ENCODE measurements around the gene FANCE. TPM values are rescaled to one million over a fixed set of nuclear protein-coding genes. Genes with fewer than 3 reads are reported as not detected.

Gene FANCE
- total and polyA plus RNA-seq, 2 experiments from 2014 or later, result 5.4 to 25.5 TPM

- ATAC-seq (no peak), DNase-seq (ENCODE audit: low spot score) (no peak)
- Histone ChIP-seq H3K4me1 (ENCODE audit: insufficient read depth) (peaks cover 25% of the 10 kb centered on the region), H3K9me2 (ENCODE audit: insufficient read depth) (no peaks in the 10 kb centered on the region), H3K36me3 (ENCODE audit: insufficient read depth) (peaks cover 38% of the 10 kb centered on the region), H3K4me3 (peak overlapping the region; percentile 100), H2AFZ (no peak overlapping the region), H3K27ac (ENCODE audit: low read depth) (peak overlapping the region; percentile 96), H3F3A (replicated peaks; ENCODE audit: low read depth) (peaks cover 65% of the 10 kb centered on the region), H3K79me2 (replicated peaks; ENCODE audit: insufficient read depth) (peaks cover 33% of the 10 kb centered on the region), H3K27me3 (ENCODE audit: insufficient read depth) (peaks cover 5% of the 10 kb centered on the region; the same call in 1 of the 2 replicates), H4K20me1 (replicated peaks; ENCODE audit: insufficient read depth) (peaks cover 40% of the 10 kb centered on the region), H3K4me2 (peak overlapping the region; percentile 100)
- Mint-ChIP-seq H3K27ac (peak overlapping the region; percentile 99), H3K27me3 (ENCODE audit: insufficient read depth, low read depth, poor library complexity) (peaks cover 61% of the 10 kb centered on the region), H3K9me3 (peaks cover 8% of the 10 kb centered on the region; the same call in 2 of the 3 replicates), H3K36me3 (ENCODE audit: low read depth) (peaks cover 78% of the 10 kb centered on the region), H3K4me1 (peaks cover 45% of the 10 kb centered on the region), H3K4me3 (peak overlapping the region; percentile 93)
- TF ChIP-seq EZH2 (IDR thresholded peaks at IDR 0.05; ENCODE audit: low read depth, unreplicated experiment), result no peak
- TF ChIP-seq, protein P1, sequence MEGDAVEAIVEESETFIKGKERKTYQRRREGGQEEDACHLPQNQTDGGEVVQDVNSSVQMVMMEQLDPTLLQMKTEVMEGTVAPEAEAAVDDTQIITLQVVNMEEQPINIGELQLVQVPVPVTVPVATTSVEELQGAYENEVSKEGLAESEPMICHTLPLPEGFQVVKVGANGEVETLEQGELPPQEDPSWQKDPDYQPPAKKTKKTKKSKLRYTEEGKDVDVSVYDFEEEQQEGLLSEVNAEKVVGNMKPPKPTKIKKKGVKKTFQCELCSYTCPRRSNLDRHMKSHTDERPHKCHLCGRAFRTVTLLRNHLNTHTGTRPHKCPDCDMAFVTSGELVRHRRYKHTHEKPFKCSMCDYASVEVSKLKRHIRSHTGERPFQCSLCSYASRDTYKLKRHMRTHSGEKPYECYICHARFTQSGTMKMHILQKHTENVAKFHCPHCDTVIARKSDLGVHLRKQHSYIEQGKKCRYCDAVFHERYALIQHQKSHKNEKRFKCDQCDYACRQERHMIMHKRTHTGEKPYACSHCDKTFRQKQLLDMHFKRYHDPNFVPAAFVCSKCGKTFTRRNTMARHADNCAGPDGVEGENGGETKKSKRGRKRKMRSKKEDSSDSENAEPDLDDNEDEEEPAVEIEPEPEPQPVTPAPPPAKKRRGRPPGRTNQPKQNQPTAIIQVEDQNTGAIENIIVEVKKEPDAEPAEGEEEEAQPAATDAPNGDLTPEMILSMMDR (conservative IDR thresholded peaks at IDR 0.05; ENCODE audit: low read depth in 2 of 2), result no peak
Measured at GRCh38 chr6:35469751-35470662, 17.9 kb downstream of the FANCE start.

DNA sequence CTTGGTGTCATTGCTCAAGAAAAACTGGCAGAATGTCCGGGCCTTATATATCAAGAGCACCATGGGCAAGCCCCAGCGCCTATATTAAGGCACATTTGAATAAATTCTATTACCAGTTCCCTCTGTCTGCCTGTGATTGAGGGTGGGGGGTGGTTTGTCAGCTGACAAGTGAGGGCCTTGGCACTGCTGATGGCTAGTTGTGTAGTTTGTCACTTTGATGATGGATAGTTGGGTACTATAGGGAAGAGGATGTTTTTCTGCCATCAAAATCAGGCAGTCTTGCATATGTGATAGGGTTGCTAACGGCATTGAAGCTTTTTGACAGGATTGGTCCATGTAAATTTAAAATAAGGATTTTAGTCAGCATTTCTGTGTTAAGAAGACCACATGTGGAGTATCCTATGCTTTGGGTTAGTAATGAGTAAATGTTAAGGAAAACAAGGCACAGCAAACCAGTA is 18.6 kb downstream of the FANCE start:
- peak overlapping the region; percentile 98 for H3K27ac ChIP-seq (ENCODE audit: low read depth)
- Mint-ChIP-seq H3K27me3 (ENCODE audit: insufficient read depth, low read depth, poor library complexity) (peaks cover 68% of the 10 kb centered on the region), H3K9me3 (peaks cover 8% of the 10 kb centered on the region; the same call in 2 of the 3 replicates), H3K4me1 (peaks cover 45% of the 10 kb centered on the region), H3K27ac (peak overlapping the region; percentile 89), H3K4me3 (peak overlapping the region; percentile 93), H3K36me3 (ENCODE audit: low read depth) (peaks cover 83% of the 10 kb centered on the region)
- H4K20me1 ChIP-seq (replicated peaks; ENCODE audit: insufficient read depth), result peaks cover 40% of the 10 kb centered on the region
- H3K9me2 ChIP-seq (ENCODE audit: insufficient read depth), result no peaks in the 10 kb centered on the region
- peaks cover 38% of the 10 kb centered on the region for H3K36me3 ChIP-seq (ENCODE audit: insufficient read depth)
- H3K4me2 ChIP-seq, result peak overlapping the region; percentile 100
- peaks cover 5% of the 10 kb centered on the region; the same call in 1 of the 2 replicates for H3K27me3 ChIP-seq (ENCODE audit: insufficient read depth)
- H2AFZ ChIP-seq, result no peak overlapping the region
- peaks cover 33% of the 10 kb centered on the region for H3K79me2 ChIP-seq (replicated peaks; ENCODE audit: insufficient read depth)
- no peak for DNase-seq (ENCODE audit: low spot score)
- peaks cover 25% of the 10 kb centered on the region for H3K4me1 ChIP-seq (ENCODE audit: insufficient read depth)
- H3K4me3 ChIP-seq, result peak overlapping the region; percentile 100
- H3F3A ChIP-seq (replicated peaks; ENCODE audit: low read depth), result peaks cover 65% of the 10 kb centered on the region
- no peak for ATAC-seq
- TF ChIP-seq CREB1 (CRISPR knock-in tag; IDR thresholded peaks at IDR 0.05; ENCODE audit: low read depth), result no peak
- TF ChIP-seq, protein P2, sequence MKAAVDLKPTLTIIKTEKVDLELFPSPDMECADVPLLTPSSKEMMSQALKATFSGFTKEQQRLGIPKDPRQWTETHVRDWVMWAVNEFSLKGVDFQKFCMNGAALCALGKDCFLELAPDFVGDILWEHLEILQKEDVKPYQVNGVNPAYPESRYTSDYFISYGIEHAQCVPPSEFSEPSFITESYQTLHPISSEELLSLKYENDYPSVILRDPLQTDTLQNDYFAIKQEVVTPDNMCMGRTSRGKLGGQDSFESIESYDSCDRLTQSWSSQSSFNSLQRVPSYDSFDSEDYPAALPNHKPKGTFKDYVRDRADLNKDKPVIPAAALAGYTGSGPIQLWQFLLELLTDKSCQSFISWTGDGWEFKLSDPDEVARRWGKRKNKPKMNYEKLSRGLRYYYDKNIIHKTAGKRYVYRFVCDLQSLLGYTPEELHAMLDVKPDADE (IDR thresholded peaks at IDR 0.05), result no peak
- TF ChIP-seq, protein P1 (conservative IDR thresholded peaks at IDR 0.05; ENCODE audit: low read depth in 2 of 2), result no peak
- TF ChIP-seq ZNF462 (CRISPR knock-in tag; IDR thresholded peaks at IDR 0.05), result no peak
- TF ChIP-seq STAT1 (IDR thresholded peaks at IDR 0.05; ENCODE audit: unreplicated experiment), result no peak
- no peak for TF ChIP-seq NANOG (IDR thresholded peaks at IDR 0.05; ENCODE audit: borderline replicate concordance)
